T-cell (primary cell): Measurements from ENCODE around the gene PLCB1. TPM values are rescaled to one million over a fixed set of nuclear protein-coding genes. Genes with fewer than 3 reads are reported as not detected.

Experiments used
- ATAC-seq, 4 experiments: fragments of 200-7000 bp in 3 of 4; fragments of 150-1000 bp in 1 of 4; cut with Tn5 transposase; replicated peaks in 1 of 4; 1 replicate in 3 of 4; 2 replicates in 1 of 4; pipeline ENCODE4 v1.10.0; 2021; ENCODE audit warnings: moderate library complexity in 3 of 4, mild to moderate bottlenecking in 2 of 4, moderate number of reproducible peaks in 1 of 4
- CTCF ChIA-PET, 2 donors: fragments of 300-600 bp; sonication (Branson Sonifier 250); formaldehyde crosslinking; loops; one replicate each; lab custom pipeline; 2022; ENCODE audit warnings: antibody characterized with exemption in 2 of 2; lab: Charles Lee
- POLR2A ChIA-PET, 2 donors: fragments of 300-600 bp; sonication (Branson Sonifier 250); formaldehyde crosslinking; loops; one replicate each; lab custom pipeline; 2022; ENCODE audit warnings: antibody characterized with exemption in 2 of 2; lab: Charles Lee
- DNase-seq, 35 experiments: peaks; one replicate each; pipeline versions ENCODE4 v3.0.0 to v3.0.0-alpha.2; 2013 to 2023
- H3K27ac ChIP-seq: one replicate; pipeline ENCODE4 v1.5.1; 2013; ENCODE audit warnings: low read length
- H3K27me3 ChIP-seq, 2 experiments: replicated peaks in 1 of 2; 1 replicate in 1 of 2; 2 replicates in 1 of 2; pipeline versions ENCODE4 v1.6.1 to v1.7.0; 2013; ENCODE audit warnings: low read length in 1 of 2, mixed read lengths in 1 of 2; ENCODE audit not compliant: control insufficient read depth in 2 of 2, insufficient read depth in 2 of 2; ENCODE audit errors: extremely low read depth in 1 of 2
- H3K36me3 ChIP-seq, 2 donors: 1 replicate in 1 of 2; 2 replicates in 1 of 2; pipeline versions ENCODE4 v1.6.1 to v1.7.0; 2013; ENCODE audit warnings: low read length in 1 of 2; ENCODE audit not compliant: control insufficient read depth in 2 of 2, insufficient read depth in 1 of 2; ENCODE audit errors: extremely low read depth in 1 of 2
- H3K4me1 ChIP-seq, 2 experiments: 1 replicate in 1 of 2; 2 replicates in 1 of 2; pipeline versions ENCODE4 v1.6.1 to v1.7.0; 2013; ENCODE audit warnings: low read length in 2 of 2, mixed read lengths in 1 of 2; ENCODE audit not compliant: insufficient read depth in 2 of 2, control insufficient read depth in 1 of 2; ENCODE audit errors: extremely low read depth in 1 of 2
- H3K4me3 ChIP-seq, 2 donors: 1 replicate in 1 of 2; 2 replicates in 1 of 2; pipeline versions ENCODE4 v1.5.1 to v1.7.0; 2013; ENCODE audit warnings: mild to moderate bottlenecking in 2 of 2, low read length in 1 of 2, moderate library complexity in 1 of 2; ENCODE audit not compliant: control insufficient read depth in 1 of 2; ENCODE audit errors: extremely low read depth in 1 of 2
- H3K9me3 ChIP-seq: 2 replicates; pipeline ENCODE4 v1.7.0; 2013
- H3K27ac Mint-ChIP-seq, 2 donors: one replicate each; pipeline ENCODE4 v1.8.0; 2020 to 2021; ENCODE audit warnings: mild to moderate bottlenecking in 2 of 2, mixed read lengths in 2 of 2
- H3K27me3 Mint-ChIP-seq, 2 donors: one replicate each; pipeline ENCODE4 v1.8.0; 2021 to 2022; ENCODE audit warnings: mixed read lengths in 2 of 2
- H3K36me3 Mint-ChIP-seq: one replicate; pipeline ENCODE4 v1.8.0; 2021; ENCODE audit warnings: mixed read lengths
- H3K4me1 Mint-ChIP-seq, 3 donors: one replicate each; pipeline ENCODE4 v1.8.0; 2020 to 2022; ENCODE audit warnings: mixed read lengths in 3 of 3, mild to moderate bottlenecking in 1 of 3
- H3K4me3 Mint-ChIP-seq, 3 donors: one replicate each; pipeline ENCODE4 v1.8.0; 2020 to 2022; ENCODE audit warnings: mild to moderate bottlenecking in 3 of 3, mixed read lengths in 3 of 3, moderate library complexity in 3 of 3
- H3K9me3 Mint-ChIP-seq, 3 donors: one replicate each; pipeline ENCODE4 v1.8.0; 2020 to 2022; ENCODE audit warnings: mixed read lengths in 3 of 3
- WGBS: methylation state at CpG from one replicate; pipeline ENCODE4 v1.1.5; 2013; ENCODE audit warnings: missing lambda C conversion rate; ENCODE audit not compliant: insufficient coverage; 5-methylcytosine and 5-hydroxymethylcytosine counted together
- total RNA-seq, 35 experiments: library from RNA in 6 of 35; stranded (reverse) in 6 of 35; fragments of 120-200 nt in 1 of 35; gene quantifications; one replicate each; pipeline versions ENCODE4 v1.2.1 to v1.2.4 and lab custom pipeline; 2013 to 2026

The PLCB1 gene
- total RNA-seq, 5 donors from 2014 or later (not counting 1 experiment from before 2014, with no cell fraction given) = 3.3 to 15.1 (median 7.4) TPM

DNA sequence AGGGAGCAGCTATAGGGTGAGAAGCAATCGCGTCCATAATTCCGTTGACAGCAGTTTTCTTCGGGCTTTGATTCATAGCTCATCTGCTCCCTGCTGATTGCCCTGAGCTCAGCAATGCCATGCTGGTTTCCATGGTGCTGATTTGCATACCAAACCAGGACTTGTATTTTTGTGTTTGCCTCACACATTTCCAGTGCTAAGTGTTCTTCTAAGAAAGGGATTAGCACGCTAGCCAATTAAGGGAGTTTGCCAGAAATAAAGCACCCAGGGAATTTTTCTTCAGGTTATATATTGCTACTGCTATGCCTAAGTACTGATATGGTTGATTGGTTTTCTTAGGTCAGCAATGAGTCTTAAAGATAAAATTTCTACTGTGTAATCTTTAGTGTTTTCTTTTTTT is 177.6 kb downstream of the PLCB1 start:
- no peaks in the 10 kb centered on the region for H3K9me3 Mint-ChIP-seq
- peaks cover 6 to 10% (median 8%) of the 10 kb centered on the region in 3 donors for H3K4me1 Mint-ChIP-seq
- ChIA-PET POLR2A (no interaction called here), CTCF (interaction anchor here (0.5 to 1.2 kb wide), 2 partner anchors 80 to 343 kb away, joined by 3 read pairs; no protein-coding TSS in a partner anchor)
- ATAC-seq (no peak), DNase-seq (no peak)
- no peaks in the 10 kb centered on the region for H3K36me3 Mint-ChIP-seq
- no peaks in the 10 kb centered on the region for H3K36me3 ChIP-seq
- H3K27ac ChIP-seq = no peak overlapping the region
- no peaks in the 10 kb centered on the region for H3K27me3 ChIP-seq
- H3K4me3 Mint-ChIP-seq = no peak overlapping the region
- peaks cover 0 to under 1% of the 10 kb centered on the region in 2 donors for H3K27me3 Mint-ChIP-seq
- H3K4me1 ChIP-seq = peaks cover 0 to 4% of the 10 kb centered on the region in 2 experiments
- H3K27ac Mint-ChIP-seq = no peak overlapping the region
- 91% methylated on average over 5 of the region's 5 CpGs for WGBS
- H3K4me3 ChIP-seq = no peak overlapping the region
- no peaks in the 10 kb centered on the region for H3K9me3 ChIP-seq

DNA sequence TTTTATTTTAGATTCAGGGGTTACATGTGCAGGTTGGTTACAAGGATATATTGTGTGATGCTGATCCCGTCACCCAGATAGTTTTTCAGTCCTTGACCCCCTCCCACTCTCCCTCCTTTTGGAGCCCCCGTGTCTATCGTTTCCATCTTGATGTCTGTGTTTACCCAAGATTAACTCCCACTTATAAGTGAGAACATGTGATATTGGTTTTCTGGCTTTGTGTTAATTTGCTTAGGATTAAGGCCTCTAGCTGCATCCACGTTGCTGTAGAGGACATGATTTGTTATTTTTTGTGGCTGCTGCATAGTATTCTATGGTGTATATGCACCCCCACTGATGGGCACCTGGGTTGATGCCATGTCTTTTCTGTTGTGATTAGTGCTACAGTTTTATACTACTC is 178.6 kb downstream of the PLCB1 start:
- Histone ChIP-seq H3K36me3 (no peaks in the 10 kb centered on the region), H3K27ac (no peak overlapping the region), H3K9me3 (no peaks in the 10 kb centered on the region), H3K27me3 (no peaks in the 10 kb centered on the region), H3K4me3 (no peak overlapping the region), H3K4me1 (no peaks in the 10 kb centered on the region)
- no peaks in the 10 kb centered on the region for H3K36me3 Mint-ChIP-seq
- DNase-seq (no peak), ATAC-seq (no peak)
- no peak overlapping the region for H3K4me3 Mint-ChIP-seq
- no peaks in the 10 kb centered on the region for H3K9me3 Mint-ChIP-seq
- no CpG with 5 or more reads among the region's 4 CpGs for WGBS
- H3K27me3 Mint-ChIP-seq = peaks cover 0 to 5% of the 10 kb centered on the region in 2 donors
- no peak overlapping the region for H3K27ac Mint-ChIP-seq
- POLR2A ChIA-PET = no interaction called here
- CTCF ChIA-PET = interaction anchor here in 1 of 2 donors (1.2 kb wide), 1 partner anchor 79 kb away, joined by 3 read pairs; no protein-coding TSS in a partner anchor
- no peaks in the 10 kb centered on the region for H3K4me1 Mint-ChIP-seq

DNA sequence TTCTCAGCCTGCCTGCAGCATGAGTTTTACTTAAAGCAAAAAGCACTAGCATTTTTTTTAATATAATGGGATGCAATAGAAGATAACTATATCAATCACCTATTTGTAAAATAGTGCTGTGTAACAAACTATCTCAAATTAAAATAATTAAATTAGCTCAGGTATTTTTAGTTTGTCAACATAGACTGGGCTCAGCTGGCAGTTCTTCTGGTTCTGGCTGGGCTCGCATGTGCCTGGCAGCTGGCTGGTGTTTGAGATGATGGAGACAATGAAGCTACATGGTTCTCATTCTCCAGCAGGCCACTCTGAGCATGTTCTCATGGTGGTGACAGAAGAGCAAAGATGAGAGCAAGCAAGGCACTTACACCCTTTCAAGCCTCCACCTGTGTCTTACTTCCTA is 181.0 kb downstream of the PLCB1 start:
- no peak overlapping the region for H3K4me3 ChIP-seq
- H3K27me3 ChIP-seq = no peaks in the 10 kb centered on the region
- H3K4me3 Mint-ChIP-seq = no peak overlapping the region
- H3K4me1 ChIP-seq = no peaks in the 10 kb centered on the region
- H3K27ac ChIP-seq = no peak overlapping the region
- no CpG with 5 or more reads among the region's 1 CpG for WGBS
- no peak for ATAC-seq
- CTCF ChIA-PET = interaction anchor here in 1 of 2 donors (1.7 kb wide), 1 partner anchor 9 kb away, joined by 4 read pairs; no protein-coding TSS in a partner anchor
- H3K36me3 Mint-ChIP-seq = no peaks in the 10 kb centered on the region
- H3K27ac Mint-ChIP-seq = no peak overlapping the region
- peaks cover 0 to 5% of the 10 kb centered on the region in 2 donors for H3K27me3 Mint-ChIP-seq
- POLR2A ChIA-PET = interaction anchor here in 1 of 2 donors (0.5 kb wide), 1 partner anchor 250 kb away, joined by 3 read pairs; no protein-coding TSS in a partner anchor
- no peaks in the 10 kb centered on the region for H3K4me1 Mint-ChIP-seq
- H3K9me3 Mint-ChIP-seq = no peaks in the 10 kb centered on the region
- DNase-seq = no peak
- H3K36me3 ChIP-seq = no peaks in the 10 kb centered on the region
- H3K9me3 ChIP-seq = no peaks in the 10 kb centered on the region

DNA sequence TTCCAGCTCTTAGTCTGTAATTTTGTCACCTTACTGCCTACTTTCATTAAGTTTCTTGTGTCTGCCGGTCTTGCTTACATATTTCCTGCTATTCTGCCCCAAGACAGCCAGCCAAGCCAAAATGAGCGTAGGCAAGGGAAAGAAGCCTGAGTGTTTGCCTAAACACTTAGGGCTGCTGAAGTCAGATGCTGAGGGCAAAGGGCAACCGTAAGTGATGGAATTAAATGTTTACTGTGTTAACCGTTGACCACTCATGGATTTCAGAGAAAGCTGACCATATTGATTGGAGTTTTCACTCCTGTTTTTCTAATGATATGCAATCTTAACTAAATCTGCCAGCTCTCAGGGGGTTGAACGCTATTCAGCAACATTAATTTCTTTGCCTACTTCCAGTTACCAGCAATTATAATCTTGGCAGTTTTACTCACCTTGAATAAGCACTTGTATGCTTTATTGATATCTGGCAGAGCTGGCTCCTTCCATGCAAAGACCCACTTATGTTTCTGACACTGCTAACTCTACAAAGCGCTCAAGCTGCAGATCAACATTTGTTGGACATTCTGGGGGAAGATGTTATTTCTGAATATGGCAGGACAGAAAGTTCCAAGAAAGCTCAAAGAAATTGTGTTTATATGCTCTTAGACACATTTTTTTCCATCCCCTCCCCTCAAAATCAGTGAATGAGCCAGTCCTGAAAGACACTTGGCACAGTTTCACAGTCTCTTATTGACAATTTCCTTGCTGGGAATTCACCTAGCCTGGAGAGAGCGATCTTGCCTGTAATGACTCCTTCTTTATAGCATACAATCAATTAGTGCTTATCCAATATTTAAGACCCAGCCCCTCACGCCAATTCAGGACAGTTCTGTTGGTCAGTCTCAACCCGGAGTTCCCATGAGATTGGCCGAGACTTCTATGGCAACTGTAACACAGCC is 183.8 kb downstream of the PLCB1 start:
- Mint-ChIP-seq H3K36me3 (no peaks in the 10 kb centered on the region), H3K4me3 (no peak overlapping the region), H3K27ac (no peak overlapping the region), H3K4me1 (no peaks in the 10 kb centered on the region), H3K9me3 (no peaks in the 10 kb centered on the region), H3K27me3 (peaks cover 0 to 5% of the 10 kb centered on the region in 2 donors)
- Histone ChIP-seq H3K27me3 (no peaks in the 10 kb centered on the region), H3K36me3 (no peaks in the 10 kb centered on the region), H3K4me3 (no peak overlapping the region), H3K27ac (no peak overlapping the region), H3K9me3 (no peaks in the 10 kb centered on the region), H3K4me1 (no peaks in the 10 kb centered on the region)
- ChIA-PET CTCF (interaction anchor here in 1 of 2 donors (1.8 kb wide), 1 partner anchor 9 kb away, joined by 5 read pairs; no protein-coding TSS in a partner anchor), POLR2A (no interaction called here)
- DNase-seq = no peak
- WGBS = 95% methylated on average over 5 of the region's 10 CpGs
- no peak for ATAC-seq

DNA sequence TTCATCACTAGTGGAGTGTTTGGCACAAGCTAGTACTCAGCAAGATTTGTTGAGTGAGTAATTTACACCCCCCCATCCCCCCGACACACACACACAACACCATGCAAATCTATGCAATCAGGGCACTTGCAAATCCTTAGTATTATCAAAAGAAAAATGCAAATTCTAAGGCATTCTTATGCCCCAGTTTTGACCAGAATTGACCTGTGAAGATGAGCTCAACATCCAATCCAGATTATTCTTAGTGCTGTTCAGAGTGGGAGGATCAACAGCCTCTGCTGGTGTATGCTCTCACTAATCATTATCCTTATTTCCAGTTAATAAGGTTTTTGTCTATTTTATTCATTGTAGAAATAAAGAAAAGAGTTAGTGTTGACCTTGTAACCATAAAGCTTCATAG is 185.4 kb downstream of the PLCB1 start:
- H3K4me1 Mint-ChIP-seq = no peaks in the 10 kb centered on the region
- POLR2A ChIA-PET = no interaction called here
- Histone ChIP-seq H3K27me3 (no peaks in the 10 kb centered on the region), H3K4me1 (no peaks in the 10 kb centered on the region), H3K27ac (no peak overlapping the region), H3K4me3 (no peak overlapping the region), H3K9me3 (no peaks in the 10 kb centered on the region), H3K36me3 (no peaks in the 10 kb centered on the region)
- no peak for ATAC-seq
- H3K27me3 Mint-ChIP-seq = peaks cover 0 to 5% of the 10 kb centered on the region in 2 donors
- CTCF ChIA-PET = no interaction called here
- no CpG with 5 or more reads among the region's 1 CpG for WGBS
- no peak for DNase-seq
- no peaks in the 10 kb centered on the region for H3K9me3 Mint-ChIP-seq
- no peak overlapping the region for H3K4me3 Mint-ChIP-seq
- no peaks in the 10 kb centered on the region for H3K36me3 Mint-ChIP-seq
- no peak overlapping the region for H3K27ac Mint-ChIP-seq

DNA sequence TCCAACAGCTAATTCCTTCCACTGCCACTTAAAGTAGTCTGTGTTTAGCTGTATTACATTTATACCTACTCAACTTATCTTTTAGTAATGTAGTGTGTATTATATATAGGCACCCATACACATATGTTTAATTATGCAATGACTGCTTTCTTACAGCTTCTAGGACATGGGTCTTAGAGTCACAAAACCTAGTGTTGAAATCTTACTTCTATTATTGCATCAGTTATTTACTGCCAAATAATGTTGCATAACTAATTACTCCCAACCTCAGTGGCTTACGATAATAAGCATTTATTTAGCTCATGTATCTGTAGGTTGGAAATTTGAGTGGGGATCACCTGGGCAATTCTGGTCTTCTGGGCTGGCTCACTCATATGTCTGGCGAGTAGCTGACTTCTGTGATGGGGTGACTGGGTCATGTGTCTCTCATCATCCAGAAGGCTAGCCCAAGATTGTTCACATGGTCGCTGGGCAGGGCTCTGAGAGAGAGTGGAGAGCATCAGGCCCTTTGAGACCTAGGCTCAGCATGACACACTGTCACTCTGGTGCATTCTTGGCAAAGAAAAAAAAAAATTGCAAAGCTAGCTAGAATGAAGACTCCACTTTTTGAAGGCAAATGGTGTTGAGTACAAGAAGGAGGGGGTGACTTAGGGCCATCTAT is 187.0 kb downstream of the PLCB1 start:
- no peak overlapping the region for H3K4me3 ChIP-seq
- H3K9me3 ChIP-seq = no peaks in the 10 kb centered on the region
- POLR2A ChIA-PET = interaction anchor here in 1 of 2 donors (0.6 kb wide), 1 partner anchor 170 kb away, joined by 5 read pairs; no protein-coding TSS in a partner anchor
- no peaks in the 10 kb centered on the region for H3K36me3 ChIP-seq
- H3K27ac Mint-ChIP-seq = no peak overlapping the region
- H3K9me3 Mint-ChIP-seq = no peaks in the 10 kb centered on the region
- H3K4me3 Mint-ChIP-seq = no peak overlapping the region
- peaks cover 0 to 5% of the 10 kb centered on the region in 2 donors for H3K27me3 Mint-ChIP-seq
- 88% methylated on average over 1 of the region's 3 CpGs for WGBS
- no peak overlapping the region for H3K27ac ChIP-seq
- CTCF ChIA-PET = interaction anchor here in 1 of 2 donors (1.0 kb wide), 1 partner anchor 10 kb away, joined by 3 read pairs; no protein-coding TSS in a partner anchor
- no peaks in the 10 kb centered on the region for H3K36me3 Mint-ChIP-seq
- no peaks in the 10 kb centered on the region for H3K4me1 Mint-ChIP-seq
- DNase-seq (no peak), ATAC-seq (no peak)
- H3K4me1 ChIP-seq = no peaks in the 10 kb centered on the region
- no peaks in the 10 kb centered on the region for H3K27me3 ChIP-seq
